Ectodermal cell (in vitro differentiated cells): ENCODE results near the gene PDIK1L.

Experiments used
- H3K27ac ChIP-seq: 2 replicates; pipeline ENCODE4 v1.7.0; 2013; ENCODE audit warnings: mild to moderate bottlenecking, low read depth, low read length; ENCODE audit not compliant: insufficient read depth, poor library complexity, severe bottlenecking
- H3K27me3 ChIP-seq: 2 replicates; pipeline ENCODE4 v1.7.0; 2013; ENCODE audit warnings: mild to moderate bottlenecking, low read length; ENCODE audit not compliant: insufficient read depth, control insufficient read depth, poor library complexity, severe bottlenecking
- H3K36me3 ChIP-seq: one replicate; pipeline ENCODE4 v1.7.0; 2013; ENCODE audit warnings: low read length; ENCODE audit not compliant: control insufficient read depth, insufficient read depth
- H3K4me1 ChIP-seq: one replicate; pipeline ENCODE4 v1.7.0; 2013; ENCODE audit warnings: low read length; ENCODE audit not compliant: control insufficient read depth, insufficient read depth
- H3K4me3 ChIP-seq: 2 replicates; pipeline ENCODE4 v1.7.0; 2013; ENCODE audit warnings: low read depth, low read length, control low read depth; ENCODE audit not compliant: insufficient read depth
- H3K9me3 ChIP-seq: 2 replicates; pipeline ENCODE4 v1.7.0; 2013; ENCODE audit warnings: mild to moderate bottlenecking, low read length, moderate library complexity; ENCODE audit not compliant: control insufficient read depth
- WGBS, 2 experiments: methylation state at CpG; one replicate each; pipeline ENCODE4 v1.1.7; 2013; ENCODE audit warnings: missing lambda C conversion rate in 2 of 2; 5-methylcytosine and 5-hydroxymethylcytosine counted together

Gene PDIK1L

DNA sequence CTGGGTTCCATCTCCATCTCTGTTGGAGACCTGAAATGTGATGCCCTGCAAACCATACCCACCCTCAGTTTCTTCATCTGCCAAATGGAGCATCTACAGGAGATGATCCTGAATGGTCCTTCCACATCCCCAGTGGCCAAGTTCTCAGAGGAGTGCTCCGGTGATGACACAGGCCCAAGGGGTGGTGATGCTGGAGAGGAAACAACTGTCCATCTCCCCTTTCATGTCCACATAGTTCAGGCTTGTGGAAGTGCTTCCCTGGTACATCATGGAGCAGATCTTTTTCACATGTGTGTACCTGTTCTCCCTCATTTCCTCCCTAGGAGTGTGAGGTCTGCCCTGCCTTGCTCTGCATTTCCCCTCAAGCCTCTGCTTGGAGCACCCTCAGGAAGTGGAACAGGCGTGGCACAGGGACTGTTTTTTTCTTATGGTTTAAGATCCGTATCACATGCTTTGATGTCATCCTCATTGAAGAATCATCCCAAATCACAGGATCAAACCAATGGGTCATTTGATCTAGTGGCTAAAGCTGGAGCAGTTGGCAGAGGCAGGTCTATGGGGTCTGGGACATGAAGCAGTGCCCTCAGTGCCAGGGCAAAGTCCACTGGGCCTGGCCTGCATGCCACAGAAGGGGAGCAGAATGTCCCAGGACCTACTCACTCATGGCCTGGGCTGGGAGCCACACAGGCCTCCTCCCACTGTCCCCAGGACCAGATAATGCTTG, 36.0 kb upstream of the PDIK1L start:
- Histone ChIP-seq H3K27ac (no peak overlapping the region), H3K9me3 (no peaks in the 10 kb centered on the region), H3K27me3 (no peaks in the 10 kb centered on the region), H3K4me1 (no peaks in the 10 kb centered on the region), H3K36me3 (no peaks in the 10 kb centered on the region), H3K4me3 (no peak overlapping the region)
- WGBS, 2 experiments: 93 to 95% methylated on average over 3 of the region's 3 CpGs

DNA sequence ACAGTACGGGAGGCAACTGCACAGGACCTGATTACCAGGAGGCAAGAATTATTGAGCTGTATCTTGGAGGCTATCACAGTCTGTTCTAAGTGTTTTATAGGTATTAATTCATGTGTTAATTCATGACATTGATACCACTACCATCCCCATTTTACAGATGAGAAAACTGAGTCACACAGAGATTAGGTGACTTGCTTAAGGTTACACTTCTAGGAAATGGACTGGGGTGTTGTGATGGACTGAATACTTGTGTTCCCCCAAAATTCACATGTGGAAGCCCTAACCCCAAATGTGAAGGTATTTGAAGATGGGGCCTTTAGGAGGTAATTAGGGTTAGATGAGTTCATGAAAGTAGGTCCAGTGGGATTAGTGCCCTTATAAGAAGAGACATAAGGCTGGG, 34.1 kb upstream of the PDIK1L start:
- H3K9me3 ChIP-seq: no peaks in the 10 kb centered on the region
- H3K27ac ChIP-seq: no peak overlapping the region
- WGBS, 2 experiments: 100% methylated on average over 1 of the region's 1 CpG; no CpG with 5 or more reads in 1 of the 2 experiments

DNA sequence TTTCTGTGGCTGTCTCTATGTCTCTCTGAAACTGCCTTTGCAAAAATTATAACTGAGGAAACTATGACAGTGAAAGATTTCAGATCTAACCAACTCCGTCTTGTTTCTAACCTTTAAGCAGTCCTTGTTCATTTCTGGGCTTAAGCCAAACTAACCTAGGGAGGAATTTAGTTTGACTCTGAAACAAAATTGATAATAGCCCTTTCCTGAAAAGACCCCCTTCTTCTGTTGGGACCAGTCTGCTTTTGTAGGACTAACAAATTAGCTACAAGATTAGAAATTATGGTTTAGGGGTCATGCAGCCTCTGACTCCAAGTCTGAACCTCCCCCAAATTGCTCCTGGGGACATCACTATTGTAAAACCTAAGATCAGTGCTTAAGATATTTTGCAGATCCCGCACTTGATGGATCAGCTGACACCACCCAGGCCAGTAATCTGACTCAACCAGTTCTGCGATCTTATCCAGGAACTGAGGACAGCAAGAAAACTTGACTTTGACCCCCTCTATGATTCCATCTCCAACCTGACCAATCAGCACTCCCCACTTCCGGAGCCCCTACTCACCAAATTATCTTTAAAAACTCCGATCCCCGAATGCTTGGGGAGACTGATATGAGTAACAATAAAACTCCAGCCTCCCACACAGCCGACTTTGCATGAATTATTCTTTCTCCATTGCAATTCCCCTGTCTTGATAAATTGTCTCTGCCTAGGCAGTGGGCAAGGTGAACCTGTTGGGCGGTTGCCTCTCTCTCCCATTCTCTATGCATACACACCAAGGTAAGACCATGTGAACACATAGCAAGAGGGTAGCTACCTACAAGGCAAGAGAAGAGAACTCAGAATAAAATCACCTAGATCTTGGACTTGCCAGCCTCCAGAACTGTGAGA, 33.1 kb upstream of the PDIK1L start:
- Histone ChIP-seq H3K4me1 (no peaks in the 10 kb centered on the region), H3K27me3 (no peaks in the 10 kb centered on the region), H3K36me3 (no peaks in the 10 kb centered on the region), H3K9me3 (no peaks in the 10 kb centered on the region), H3K4me3 (no peak overlapping the region), H3K27ac (no peak overlapping the region)
- 88 to 92% methylated on average over 8 of the region's 8 CpGs for WGBS, 2 experiments

More for the DNA sequence above, 34.1 kb upstream of the PDIK1L start:
- no peaks in the 10 kb centered on the region for H3K27me3 ChIP-seq
- H3K4me3 ChIP-seq: no peak overlapping the region
- H3K36me3 ChIP-seq: no peaks in the 10 kb centered on the region
- no peaks in the 10 kb centered on the region for H3K4me1 ChIP-seq

DNA sequence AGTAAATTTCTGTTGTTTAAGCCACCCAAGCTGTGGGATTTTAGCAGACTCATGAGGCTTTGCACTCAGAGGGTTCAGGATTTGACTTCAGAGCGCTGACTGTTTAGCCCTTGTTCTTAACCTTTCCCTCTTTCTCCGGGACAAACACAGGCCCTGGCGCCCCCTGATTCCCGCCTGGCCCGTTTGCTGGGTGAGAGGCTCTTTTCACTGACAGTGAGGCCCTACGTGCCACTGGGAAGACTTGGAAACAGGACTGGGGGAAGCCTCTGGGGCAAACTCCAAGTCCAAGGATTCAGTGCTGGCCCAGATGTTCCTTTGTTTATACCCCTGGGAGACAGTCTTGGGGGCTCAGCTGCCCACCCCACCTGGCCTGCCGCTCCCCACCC, 32.5 kb upstream of the PDIK1L start:
- Histone ChIP-seq H3K4me3 (no peak overlapping the region), H3K27ac (no peak overlapping the region), H3K27me3 (no peaks in the 10 kb centered on the region), H3K4me1 (no peaks in the 10 kb centered on the region), H3K36me3 (no peaks in the 10 kb centered on the region), H3K9me3 (no peaks in the 10 kb centered on the region)
- WGBS, 2 experiments: 66 to 68% methylated on average over 7 of the region's 7 CpGs

DNA sequence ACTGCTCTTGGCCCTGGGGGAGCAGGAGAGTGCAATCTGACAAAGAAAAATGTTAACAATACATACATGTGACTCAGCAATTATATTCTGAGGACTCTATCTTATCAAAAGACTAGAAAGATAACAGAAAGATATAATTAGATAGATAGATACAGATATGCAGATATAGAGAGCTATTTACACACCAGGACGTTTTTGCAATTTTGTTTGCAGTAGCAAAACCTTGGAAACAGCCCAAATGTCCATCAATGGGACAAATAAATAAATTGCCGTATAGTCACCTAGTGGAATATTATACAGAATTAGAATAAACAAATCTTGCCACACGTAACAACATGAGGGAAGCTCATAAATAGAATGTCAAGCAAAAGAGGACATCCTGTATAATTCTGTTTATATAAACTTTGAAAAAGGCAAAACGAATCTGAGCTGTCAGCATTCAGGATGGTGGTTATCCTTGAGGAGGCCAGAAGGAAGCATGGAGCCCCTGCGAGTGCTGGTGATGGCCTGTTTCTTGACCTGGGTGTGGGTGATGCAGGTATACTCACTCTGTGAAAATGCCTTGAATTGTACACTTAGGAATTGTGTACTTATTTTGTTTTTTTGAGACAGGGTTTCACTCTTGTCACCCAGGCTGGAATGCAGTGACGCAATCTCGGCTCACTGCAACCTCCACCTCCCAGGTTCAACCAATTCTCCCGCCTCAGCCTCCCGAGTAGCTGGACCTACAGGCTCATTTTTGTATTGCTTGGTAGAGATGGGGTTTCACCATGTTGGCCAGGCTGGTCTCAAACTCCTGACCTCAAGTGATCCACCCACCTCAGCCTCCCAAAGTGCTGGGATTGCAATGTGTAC, 31.4 kb upstream of the PDIK1L start:
- Histone ChIP-seq H3K4me3 (no peak overlapping the region), H3K9me3 (no peaks in the 10 kb centered on the region), H3K4me1 (no peaks in the 10 kb centered on the region), H3K36me3 (no peaks in the 10 kb centered on the region), H3K27me3 (no peaks in the 10 kb centered on the region), H3K27ac (no peak overlapping the region)
- WGBS, 2 experiments: 91 to 93% methylated on average over 8 to 9 of the region's 9 CpGs

DNA sequence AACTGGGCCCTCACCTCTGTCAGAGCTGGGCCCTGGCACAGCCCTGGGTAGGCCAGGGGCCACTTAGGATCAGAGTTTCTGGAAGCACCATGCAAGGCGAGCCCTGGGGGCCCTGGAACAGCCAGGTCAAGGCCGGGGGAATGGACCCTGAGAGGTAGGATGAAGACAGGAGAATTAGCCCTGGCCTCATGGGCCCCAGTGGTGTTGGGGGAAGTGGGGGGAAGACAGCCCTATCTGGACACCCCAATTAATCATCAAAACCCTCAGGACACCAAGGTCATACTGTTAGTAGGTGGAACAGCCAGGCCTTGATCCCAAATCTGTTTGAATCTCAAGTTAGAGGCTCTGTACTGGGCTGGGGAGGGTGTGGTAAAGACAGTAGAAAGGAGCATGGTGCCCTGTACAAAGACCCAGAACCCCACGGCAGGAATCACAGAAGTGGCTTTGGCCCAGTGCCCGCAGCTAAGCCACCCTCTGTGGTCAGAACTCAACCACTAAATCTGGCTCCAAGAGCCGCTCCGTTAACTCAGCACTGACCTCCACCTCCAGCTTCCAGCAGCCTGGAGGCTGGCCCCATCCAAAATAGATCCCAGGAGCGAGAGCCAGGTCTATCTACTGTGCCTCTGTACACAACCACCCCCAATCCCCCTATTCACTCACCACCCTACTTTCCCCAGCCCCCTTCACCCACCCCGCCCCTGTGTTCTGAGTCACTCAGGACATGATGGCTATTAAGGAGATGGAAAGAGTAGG, 30.2 kb upstream of the PDIK1L start:
- Histone ChIP-seq H3K27ac (no peak overlapping the region), H3K4me1 (no peaks in the 10 kb centered on the region), H3K4me3 (no peak overlapping the region), H3K27me3 (no peaks in the 10 kb centered on the region), H3K9me3 (no peaks in the 10 kb centered on the region), H3K36me3 (no peaks in the 10 kb centered on the region)
- WGBS, 2 experiments: 93% methylated on average over 7 to 8 of the region's 8 CpGs

DNA sequence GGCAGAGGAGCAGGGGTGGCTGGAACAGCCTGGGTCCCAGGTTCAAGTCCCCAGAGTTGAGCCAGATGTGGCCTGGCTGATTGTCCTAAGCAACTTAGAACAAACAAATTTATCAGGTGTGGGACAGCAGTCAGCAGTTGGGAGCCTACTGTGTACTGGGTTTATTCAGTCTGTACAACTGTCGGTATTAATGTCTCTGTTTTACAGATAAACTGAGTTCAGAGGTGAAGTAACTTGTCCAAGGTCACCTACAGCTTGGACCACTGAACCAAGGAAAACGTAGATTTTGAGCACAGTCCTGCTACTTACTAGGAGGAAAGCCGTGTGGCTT, 29.6 kb upstream of the PDIK1L start:
- H3K4me3 ChIP-seq: no peak overlapping the region
- 80 to 94% methylated on average over 3 of the region's 3 CpGs for WGBS, 2 experiments
- no peaks in the 10 kb centered on the region for H3K9me3 ChIP-seq
- H3K4me1 ChIP-seq: no peaks in the 10 kb centered on the region
- H3K27me3 ChIP-seq: no peaks in the 10 kb centered on the region
- no peaks in the 10 kb centered on the region for H3K36me3 ChIP-seq
- H3K27ac ChIP-seq: no peak overlapping the region

DNA sequence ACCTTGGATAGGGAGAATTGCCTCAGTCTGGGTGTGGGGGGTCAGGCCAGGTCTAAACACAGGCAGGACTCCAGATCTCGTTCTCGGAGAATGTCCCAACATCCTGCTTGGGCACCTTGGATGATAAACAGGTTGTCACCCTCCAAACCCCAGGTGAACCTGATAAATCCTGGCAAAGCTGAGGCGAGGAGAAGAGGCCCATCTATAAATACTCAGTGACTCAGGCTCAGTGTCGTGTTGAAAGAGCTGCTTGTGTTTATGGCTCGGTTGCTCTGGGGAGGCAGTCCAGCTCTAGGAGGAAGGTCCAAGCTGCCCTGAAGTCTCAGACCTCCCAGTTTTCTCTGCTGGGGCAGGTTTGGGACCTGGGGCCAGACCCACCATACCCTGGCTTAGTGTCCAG, 28.4 kb upstream of the PDIK1L start:
- Histone ChIP-seq H3K36me3 (no peaks in the 10 kb centered on the region), H3K4me3 (no peak overlapping the region), H3K27ac (no peak overlapping the region), H3K4me1 (no peaks in the 10 kb centered on the region), H3K27me3 (no peaks in the 10 kb centered on the region), H3K9me3 (no peaks in the 10 kb centered on the region)
- WGBS, 2 experiments: 80 to 86% methylated on average over 5 of the region's 5 CpGs

DNA sequence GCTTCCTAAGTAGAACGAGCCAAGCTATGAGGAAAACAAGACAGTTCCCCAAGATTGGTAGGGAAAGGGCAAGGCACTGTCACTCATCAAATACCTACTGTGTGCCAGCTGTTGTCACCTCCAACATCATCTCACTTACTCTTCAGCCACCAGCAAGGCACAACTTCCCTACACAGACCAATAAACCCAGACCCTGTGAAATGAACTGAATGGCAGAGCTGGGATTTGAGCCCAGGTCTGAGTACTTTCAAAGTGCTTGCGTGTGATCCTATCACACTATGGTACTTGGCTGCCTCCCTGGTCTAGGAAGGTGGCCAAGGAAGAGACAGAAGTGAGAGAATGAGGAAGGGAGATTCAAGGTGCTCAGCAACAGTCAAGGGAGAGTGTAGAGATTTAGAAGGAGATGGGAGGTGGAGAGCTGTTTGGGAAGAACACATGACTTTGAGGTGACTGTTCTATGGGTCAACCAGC, 27.5 kb upstream of the PDIK1L start:
- Histone ChIP-seq H3K36me3 (no peaks in the 10 kb centered on the region), H3K27me3 (no peaks in the 10 kb centered on the region), H3K27ac (no peak overlapping the region), H3K9me3 (no peaks in the 10 kb centered on the region), H3K4me3 (no peak overlapping the region), H3K4me1 (no peaks in the 10 kb centered on the region)
- 89 to 92% methylated on average over 2 of the region's 2 CpGs for WGBS, 2 experiments
